ENCODE measurements around the gene CCL4L2.
"Not testable (repeated sequence)": the region's sequence is repeated elsewhere in the genome, so short reads cannot be mapped to it uniquely, and the experiment has no call there.

Gene CCL4L2

DNA sequence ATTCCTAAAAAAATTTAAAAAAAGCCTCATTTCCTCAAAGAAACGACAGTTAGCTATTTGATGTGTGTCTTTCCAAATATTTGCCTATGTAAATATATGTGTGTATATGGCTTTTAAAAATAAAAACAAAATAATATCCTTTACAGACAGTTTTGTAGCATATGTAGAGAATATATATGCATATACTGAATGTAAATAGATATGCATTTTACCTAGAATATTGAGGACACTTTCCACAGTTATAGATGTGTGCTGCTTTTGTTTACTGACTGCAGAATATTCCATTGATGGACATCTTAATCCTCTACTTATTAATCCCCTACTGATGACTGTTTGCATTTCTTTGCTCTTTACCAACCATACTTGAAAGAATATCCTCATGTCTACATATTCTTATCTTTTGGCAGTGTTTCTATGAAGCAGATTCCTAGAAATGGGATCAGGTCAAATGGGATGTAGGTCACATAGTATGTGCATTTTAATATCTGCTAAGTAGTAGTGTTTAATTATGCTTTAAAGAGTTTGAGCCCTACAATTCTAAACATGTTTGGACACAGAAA, 17.6 kb upstream of the CCL4L2 start:
- H3K36me3 ChIP-seq (ENCODE audit: control insufficient read depth, low read length) = no peaks in the 10 kb centered on the region
- H3K4me3 ChIP-seq (ENCODE audit: low read length) = no peak overlapping the region
- no peak overlapping the region for H3K27ac ChIP-seq (ENCODE audit: low read depth, low read length)
- no peaks in the 10 kb centered on the region for H3F3A ChIP-seq (ENCODE audit: control insufficient read depth, insufficient read depth)
- peaks cover 48% of the 10 kb centered on the region for H3K4me1 ChIP-seq (ENCODE audit: control insufficient read depth, low read length)
- H3K9me2 ChIP-seq (replicated peaks; ENCODE audit: control insufficient read depth, low read length) = no peaks in the 10 kb centered on the region
- H3K27me3 ChIP-seq (ENCODE audit: control insufficient read depth, low read length) = no peaks in the 10 kb centered on the region
- TF ChIP-seq, protein P1, sequence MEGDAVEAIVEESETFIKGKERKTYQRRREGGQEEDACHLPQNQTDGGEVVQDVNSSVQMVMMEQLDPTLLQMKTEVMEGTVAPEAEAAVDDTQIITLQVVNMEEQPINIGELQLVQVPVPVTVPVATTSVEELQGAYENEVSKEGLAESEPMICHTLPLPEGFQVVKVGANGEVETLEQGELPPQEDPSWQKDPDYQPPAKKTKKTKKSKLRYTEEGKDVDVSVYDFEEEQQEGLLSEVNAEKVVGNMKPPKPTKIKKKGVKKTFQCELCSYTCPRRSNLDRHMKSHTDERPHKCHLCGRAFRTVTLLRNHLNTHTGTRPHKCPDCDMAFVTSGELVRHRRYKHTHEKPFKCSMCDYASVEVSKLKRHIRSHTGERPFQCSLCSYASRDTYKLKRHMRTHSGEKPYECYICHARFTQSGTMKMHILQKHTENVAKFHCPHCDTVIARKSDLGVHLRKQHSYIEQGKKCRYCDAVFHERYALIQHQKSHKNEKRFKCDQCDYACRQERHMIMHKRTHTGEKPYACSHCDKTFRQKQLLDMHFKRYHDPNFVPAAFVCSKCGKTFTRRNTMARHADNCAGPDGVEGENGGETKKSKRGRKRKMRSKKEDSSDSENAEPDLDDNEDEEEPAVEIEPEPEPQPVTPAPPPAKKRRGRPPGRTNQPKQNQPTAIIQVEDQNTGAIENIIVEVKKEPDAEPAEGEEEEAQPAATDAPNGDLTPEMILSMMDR (IDR thresholded peaks at IDR 0.05; ENCODE audit: low read depth, low read length, poor library complexity, severe bottlenecking) = no peak
- no peak for TF ChIP-seq EZH2phosphoT487 (IDR thresholded peaks at IDR 0.05; ENCODE audit: borderline replicate concordance, low read length)
- H4K20me1 ChIP-seq (ENCODE audit: control insufficient read depth, insufficient read depth, low read depth, low read length) = no peaks in the 10 kb centered on the region
- H3K9me3 ChIP-seq (ENCODE audit: control insufficient read depth, insufficient read depth, low read length) = no peaks in the 10 kb centered on the region
- H3K79me2 ChIP-seq (ENCODE audit: control insufficient read depth, low read length) = no peaks in the 10 kb centered on the region
- H3K4me2 ChIP-seq (ENCODE audit: low read length) = no peak overlapping the region

DNA sequence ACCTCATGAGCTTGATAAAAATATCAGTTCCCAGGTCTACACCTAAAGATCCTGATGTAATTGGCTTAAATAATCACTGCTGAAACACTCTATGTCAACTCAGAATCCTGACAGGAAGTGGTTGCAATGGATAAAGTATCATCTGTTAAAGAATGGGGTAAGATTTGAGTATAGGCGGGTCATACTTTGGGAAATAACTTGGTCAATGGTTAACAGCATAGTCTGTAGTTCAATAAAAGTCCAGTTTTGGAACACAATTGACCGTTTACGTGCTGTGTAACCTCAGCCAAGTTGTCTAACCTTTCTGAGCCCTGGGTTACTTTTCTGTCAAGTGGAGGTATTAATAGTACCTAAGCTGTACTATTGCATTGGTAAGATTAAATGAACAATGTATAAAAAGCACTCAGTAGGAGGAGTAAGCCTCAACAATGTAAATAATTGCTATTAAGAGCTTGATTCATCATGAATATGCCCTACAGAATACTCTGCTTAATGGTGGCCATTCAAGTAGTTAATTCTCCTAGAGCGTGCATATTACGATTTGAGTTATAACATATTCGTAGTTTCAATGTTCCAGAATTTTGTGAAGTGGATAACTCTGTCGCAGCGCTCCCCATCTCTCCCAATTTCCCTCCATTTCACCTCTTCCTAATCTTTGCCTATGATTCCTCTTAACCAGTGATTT, 16.6 kb upstream of the CCL4L2 start:
- H3K4me1 ChIP-seq (ENCODE audit: control insufficient read depth, low read length) = peaks cover 48% of the 10 kb centered on the region
- H3K9me3 ChIP-seq (ENCODE audit: control insufficient read depth, insufficient read depth, low read length); H3K27me3 ChIP-seq (ENCODE audit: control insufficient read depth, low read length); H3K4me3 ChIP-seq (ENCODE audit: low read length); H3F3A ChIP-seq (ENCODE audit: control insufficient read depth, insufficient read depth); H3K79me2 ChIP-seq (ENCODE audit: control insufficient read depth, low read length); H3K9me2 ChIP-seq (replicated peaks; ENCODE audit: control insufficient read depth, low read length); H4K20me1 ChIP-seq (ENCODE audit: control insufficient read depth, insufficient read depth, low read depth, low read length); H3K36me3 ChIP-seq (ENCODE audit: control insufficient read depth, low read length); H3K4me2 ChIP-seq (ENCODE audit: low read length); H3K27ac ChIP-seq (ENCODE audit: low read depth, low read length): not testable (repeated sequence)

DNA sequence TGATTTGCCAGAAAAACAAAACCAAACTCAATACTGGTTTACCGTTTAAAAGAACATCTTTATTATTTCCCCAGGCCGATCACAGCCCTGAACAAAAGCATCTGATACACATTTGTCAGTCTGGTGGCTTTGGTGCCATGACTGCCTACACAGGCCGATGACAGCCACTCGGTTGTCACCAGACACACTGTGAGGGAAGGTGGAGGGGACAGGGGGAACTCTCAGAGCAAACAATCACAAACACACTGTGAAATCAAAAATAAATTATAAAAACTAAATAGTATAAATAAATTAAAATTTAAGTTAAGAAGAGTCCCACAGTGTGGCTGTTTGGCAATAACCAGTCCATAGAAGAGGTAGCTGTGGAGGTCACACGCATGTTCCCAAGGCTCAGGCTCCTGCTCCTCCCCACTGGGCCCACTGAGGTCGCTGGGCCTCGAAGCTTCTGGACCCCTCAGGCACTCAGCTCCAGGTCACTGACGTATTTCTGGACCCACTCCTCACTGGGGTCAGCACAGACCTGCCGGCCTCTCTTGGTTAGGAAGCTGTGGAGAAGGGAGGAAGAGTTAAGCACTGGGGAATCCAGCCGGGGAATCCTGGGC, 15.9 kb upstream of the CCL4L2 start:
- H3K27me3 ChIP-seq (ENCODE audit: control insufficient read depth, low read length); H3K27ac ChIP-seq (ENCODE audit: low read depth, low read length); H3F3A ChIP-seq (ENCODE audit: control insufficient read depth, insufficient read depth); H3K4me3 ChIP-seq (ENCODE audit: low read length); H3K4me2 ChIP-seq (ENCODE audit: low read length); H3K36me3 ChIP-seq (ENCODE audit: control insufficient read depth, low read length); H3K9me3 ChIP-seq (ENCODE audit: control insufficient read depth, insufficient read depth, low read length); H3K9me2 ChIP-seq (replicated peaks; ENCODE audit: control insufficient read depth, low read length); H3K79me2 ChIP-seq (ENCODE audit: control insufficient read depth, low read length); H4K20me1 ChIP-seq (ENCODE audit: control insufficient read depth, insufficient read depth, low read depth, low read length): not testable (repeated sequence)
- H3K4me1 ChIP-seq (ENCODE audit: control insufficient read depth, low read length) = peaks cover 53% of the 10 kb centered on the region

DNA sequence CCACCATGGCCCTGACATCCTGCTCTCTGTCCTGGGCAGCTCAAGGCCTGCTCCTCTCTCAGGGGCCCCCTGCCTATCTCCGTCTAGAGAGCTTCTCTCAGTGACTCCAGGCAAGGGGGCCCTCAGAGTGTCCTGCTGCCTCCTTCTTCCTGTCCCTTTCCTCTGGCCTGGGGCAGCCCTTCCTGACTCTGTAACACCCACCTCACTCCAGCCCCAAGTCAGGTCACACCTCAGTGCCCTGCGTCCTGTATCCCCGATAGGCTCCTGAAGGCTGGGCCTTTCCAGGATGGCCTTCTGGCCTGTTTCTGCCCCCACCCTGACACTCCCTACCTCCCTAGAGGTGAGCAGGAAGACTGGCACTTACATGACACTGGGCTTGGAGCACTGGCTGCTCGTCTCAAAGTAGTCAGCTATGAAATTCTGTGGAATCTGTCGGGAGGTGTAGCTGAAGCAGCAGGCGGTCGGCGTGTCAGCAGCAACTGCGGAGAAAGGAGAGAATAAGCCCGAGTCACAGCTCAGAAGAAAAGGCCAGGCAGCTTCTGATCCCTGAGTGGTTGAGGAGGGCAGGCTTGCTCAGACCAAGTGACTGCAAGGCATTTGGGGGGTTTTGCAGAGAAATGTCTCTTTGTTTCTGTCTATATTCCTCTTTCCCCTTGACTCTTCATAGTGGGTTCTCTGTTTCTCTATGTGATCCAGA, 15.3 kb upstream of the CCL4L2 start:
- no peaks in the 10 kb centered on the region for H3K9me3 ChIP-seq (ENCODE audit: control insufficient read depth, insufficient read depth, low read length)
- no peaks in the 10 kb centered on the region for H3K9me2 ChIP-seq (replicated peaks; ENCODE audit: control insufficient read depth, low read length)
- no peak for TF ChIP-seq EZH2phosphoT487 (IDR thresholded peaks at IDR 0.05; ENCODE audit: borderline replicate concordance, low read length)
- TF ChIP-seq, protein P1 (IDR thresholded peaks at IDR 0.05; ENCODE audit: low read depth, low read length, poor library complexity, severe bottlenecking) = no peak
- no peaks in the 10 kb centered on the region for H3F3A ChIP-seq (ENCODE audit: control insufficient read depth, insufficient read depth)
- no peaks in the 10 kb centered on the region for H3K79me2 ChIP-seq (ENCODE audit: control insufficient read depth, low read length)
- H3K36me3 ChIP-seq (ENCODE audit: control insufficient read depth, low read length) = no peaks in the 10 kb centered on the region
- H3K27ac ChIP-seq (ENCODE audit: low read depth, low read length) = no peak overlapping the region
- H3K4me2 ChIP-seq (ENCODE audit: low read length) = peak overlapping the region; percentile 62; the same call in 1 of the 2 replicates
- peaks cover 53% of the 10 kb centered on the region for H3K4me1 ChIP-seq (ENCODE audit: control insufficient read depth, low read length)
- no peaks in the 10 kb centered on the region for H3K27me3 ChIP-seq (ENCODE audit: control insufficient read depth, low read length)
- H3K4me3 ChIP-seq (ENCODE audit: low read length) = no peak overlapping the region
- H4K20me1 ChIP-seq (ENCODE audit: control insufficient read depth, insufficient read depth, low read depth, low read length) = no peaks in the 10 kb centered on the region

Measured in DOHH2 (cell line).